K562 (cell line): ENCODE measurements around the gene COQ5. TPM values are rescaled to one million over a fixed set of nuclear protein-coding genes. Genes with fewer than 3 reads are reported as not detected.

Source experiments
- CBFA2T3 ChIP-seq: fragments of 450-650 bp; IDR thresholded peaks from 2 replicates; pipeline ENCODE4 v1.6.1; 2017
- CCNT2 ChIP-seq: IDR thresholded peaks from 2 replicates; pipeline ENCODE4 v1.6.1; 2011; ENCODE audit warnings: borderline replicate concordance, low read depth, mild to moderate bottlenecking, moderate library complexity, mixed read lengths, low read length; ENCODE audit not compliant: insufficient read length; ENCODE audit errors: extremely low read depth
- CHD1 ChIP-seq: fragments of 200-600 bp; sonication (generic); IDR thresholded peaks from one replicate; pipeline ENCODE4 v1.6.1; 2012; ENCODE audit warnings: mild to moderate bottlenecking, moderate library complexity, low read length, inconsistent platforms
- DACH1 ChIP-seq: fragments of 450-650 bp; IDR thresholded peaks from 2 replicates; pipeline ENCODE4 v1.6.1; 2018; ENCODE audit not compliant: partially characterized antibody
- EWSR1 ChIP-seq: fragments of 450-650 bp; IDR thresholded peaks from 2 replicates; pipeline ENCODE4 v1.6.1; 2018; ENCODE audit warnings: borderline replicate concordance, mild to moderate bottlenecking, low read depth, moderate library complexity; ENCODE audit not compliant: partially characterized antibody
- HDAC1 ChIP-seq, 2 experiments: fragments of 450-650 bp; IDR thresholded peaks; 2 replicates each; pipeline ENCODE4 v1.6.1; 2016 to 2017; ENCODE audit warnings: inconsistent platforms in 1 of 2, mild to moderate bottlenecking in 1 of 2, moderate library complexity in 1 of 2
- MAZ ChIP-seq, 2 experiments: fragments of 450-650 bp in 1 of 2; sonication (generic) in 1 of 2; formaldehyde crosslinking; IDR thresholded peaks in 1 of 2; conservative IDR thresholded peaks in 1 of 2; 2 replicates each; pipeline versions ENCODE4 v1.4.0 to v1.5.0; 2020; ENCODE audit warnings: mild to moderate bottlenecking in 1 of 2, missing genetic modification reagents in 1 of 2
- NFXL1 ChIP-seq: fragments of 450-650 bp; formaldehyde crosslinking; IDR thresholded peaks from 2 replicates; pipeline ENCODE4 v1.4.0; 2021; ENCODE audit warnings: mild to moderate bottlenecking
- RBM14 ChIP-seq: fragments of 200-400 bp; formaldehyde crosslinking; IDR thresholded peaks from 2 replicates; pipeline ENCODE4 v1.6.1; 2018; ENCODE audit warnings: low read depth, mild to moderate bottlenecking, low read length, moderate library complexity, borderline replicate concordance; ENCODE audit not compliant: insufficient read depth
- RBM34 ChIP-seq: fragments of 200-400 bp; formaldehyde crosslinking; IDR thresholded peaks from 2 replicates; pipeline ENCODE4 v1.6.1; 2018; ENCODE audit warnings: low read length, borderline replicate concordance; ENCODE audit not compliant: insufficient read depth
- RNF2 ChIP-seq: sonication (generic); IDR thresholded peaks from 2 replicates; pipeline ENCODE4 v1.6.1; 2016
- SMARCA4 ChIP-seq: fragments of 450-650 bp; IDR thresholded peaks from 2 replicates; pipeline ENCODE4 v1.6.1; 2016
- STAT5A ChIP-seq: IDR thresholded peaks from 2 replicates; pipeline ENCODE4 v1.6.1; 2012; ENCODE audit warnings: low read length, inconsistent platforms, borderline replicate concordance
- ZBTB40 ChIP-seq, 2 experiments: fragments of 450-650 bp in 1 of 2; sonication (generic) in 1 of 2; formaldehyde crosslinking in 1 of 2; IDR thresholded peaks; 2 replicates each; pipeline versions ENCODE4 v1.7.1 to v1.9.0; 2016 to 2022; ENCODE audit warnings: inconsistent platforms in 1 of 2, mild to moderate bottlenecking in 1 of 2, missing genetic modification reagents in 1 of 2
- ZBTB7A ChIP-seq: IDR thresholded peaks from 2 replicates; pipeline ENCODE4 v1.6.1; 2011; ENCODE audit warnings: low read depth, mild to moderate bottlenecking, low read length, moderate library complexity, borderline replicate concordance; ENCODE audit not compliant: control insufficient read depth
- ZNF408 ChIP-seq: fragments of 250-450 bp; sonication (Bioruptor Pico); IDR thresholded peaks from 2 replicates; pipeline ENCODE4 v1.4.0; 2020; ENCODE audit warnings: low read depth, mild to moderate bottlenecking, moderate library complexity
- ZNF551 ChIP-seq: fragments of 250-450 bp; sonication (Bioruptor Pico); IDR thresholded peaks from 2 replicates; pipeline ENCODE4 v1.5.0; 2021; ENCODE audit warnings: mild to moderate bottlenecking, moderate library complexity
- ZSCAN32 ChIP-seq: fragments of 450-650 bp; formaldehyde crosslinking; IDR thresholded peaks from 2 replicates; pipeline ENCODE4 v1.4.0; 2020; ENCODE audit warnings: mild to moderate bottlenecking, moderate library complexity
- polyA plus RNA-seq, 8 experiments: library from polyadenylated mRNA; depleted of rRNA in 4 of 8; stranded (reverse) in 5 of 8; unstranded in 3 of 8; fragments of >200 nt; fragmentation: Nextera tagmentation in 2 of 8; fragmentation: Illumina TruSeq in 1 of 8; extraction: Ambion mirVana in 2 of 8; extraction: Trizol in 1 of 8; gene quantifications; 2 replicates each; pipeline versions ENCODE4 v1.2.1 to v1.2.3, GENCODE V29; 2011 to 2014; ENCODE audit warnings: inconsistent platforms in 1 of 8, missing spikeins in 1 of 8
- total RNA-seq, 7 experiments: library from RNA; depleted of rRNA in 6 of 7; stranded (reverse); fragments of >200 nt in 6 of 7; fragmentation: Illumina TruSeq in 2 of 7; extraction: Trizol in 2 of 7; gene quantifications; 2 replicates each; pipeline versions ENCODE4 v1.2.1 to v1.2.3, GENCODE V29; 2011 to 2021; ENCODE audit warnings: low replicate concordance in 1 of 7

Gene COQ5
- total and polyA plus RNA-seq, 9 of the 15 experiments (the other 6 are each of a cell fraction or from before 2014, with no cell fraction given) = 19.2 to 59.7 (median 30.4) TPM

GRCh38 chr12:120534703-120535655, 6.0 kb upstream of the COQ5 start (continued):
- TF ChIP-seq RBM34 = no peak
- peak in 1 of 2 experiments; percentile 65; a peak in 2 of 4 replicates for TF ChIP-seq MAZ (CRISPR knock-in tag; conservative IDR thresholded peaks at IDR 0.05 in 1 of 2, IDR thresholded peaks at IDR 0.05 in 1 of 2)
- peak; percentile 76 for TF ChIP-seq SMARCA4
- 0 out of 2 replicates have a peak, but pooled peaks have one; percentile 73 for TF ChIP-seq RBM14
- TF ChIP-seq CHD1 = peak; percentile 82
- no peak for TF ChIP-seq ZNF408
- 0 out of 2 replicates have a peak, but pooled peaks have one; percentile 25 for TF ChIP-seq ZBTB40 (IDR thresholded peaks at IDR 0.05)
- no peak for TF ChIP-seq ZBTB40 (CRISPR knock-in tag; IDR thresholded peaks at IDR 0.05)
- TF ChIP-seq HDAC1 (IDR thresholded peaks at IDR 0.05) = peak in 1 of 2 experiments; percentile 36; a peak in 1 of 4 replicates
- TF ChIP-seq ZBTB7A = peak; percentile 84; the same call in 1 of the 2 replicates
- TF ChIP-seq ZSCAN32 (CRISPR knock-in tag) = no peak
- peak; percentile 66 for TF ChIP-seq DACH1
- no peak for TF ChIP-seq ZNF551 (CRISPR knock-in tag)
- TF ChIP-seq EWSR1 = no peak
- TF ChIP-seq NFXL1 (CRISPR knock-in tag) = no peak
- TF ChIP-seq STAT5A = peak; percentile 52; the same call in 1 of the 2 replicates
- peak; percentile 27 for TF ChIP-seq CCNT2
- TF ChIP-seq CBFA2T3 = peak; percentile 86
- TF ChIP-seq RNF2 = peak; percentile 42; the same call in 1 of the 2 replicates
